CD4-positive, alpha-beta T cell treated with Interleukin-1 beta for 1 hour (primary cell): ENCODE measurements around the gene RAB4B.
A peak's percentile ranks its signal among the peaks of the same experiment; 100 is the strongest.
"Not testable (repeated sequence)": the region's sequence is repeated elsewhere in the genome, so short reads cannot be mapped to it uniquely, and the experiment has no call there.

Experiments
- DNase-seq, 2 donors: peaks; one replicate each; pipeline ENCODE4 v3.0.0-alpha.2; 2020 to 2022

Gene RAB4B

DNA sequence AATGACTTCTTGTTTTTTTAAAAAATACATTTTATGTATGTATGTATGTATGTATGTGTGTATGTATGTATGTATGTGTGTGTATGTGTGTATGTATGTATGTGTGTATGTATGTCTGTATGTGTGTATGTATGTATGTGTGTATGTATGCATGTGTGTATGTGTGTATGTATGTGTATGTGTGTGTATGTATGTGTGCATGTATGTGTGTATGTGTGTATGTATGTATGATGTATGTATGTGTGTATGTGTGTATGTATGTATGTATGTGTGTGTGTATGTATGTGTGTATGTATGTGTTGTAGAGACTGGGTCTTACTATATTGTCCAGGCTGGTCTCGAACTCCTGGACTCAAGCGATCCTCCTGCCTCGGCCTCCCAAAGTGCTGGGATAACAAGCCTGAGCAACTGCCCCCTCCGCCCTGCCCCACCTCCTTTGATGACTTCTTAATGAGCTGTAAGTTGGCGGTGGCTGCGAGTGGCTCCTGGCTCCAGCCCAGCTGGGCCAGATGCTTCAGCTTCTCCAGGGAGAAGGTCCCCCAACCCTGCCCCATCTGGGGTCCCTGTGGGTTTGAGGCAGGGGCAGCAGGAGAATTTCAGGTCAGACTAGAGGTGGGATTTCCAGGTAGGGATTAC, 47.5 kb downstream of the RAB4B start:
- not testable (repeated sequence) for DNase-seq

- DNase-seq = not testable (repeated sequence)
Observed at GRCh38 chr19:40826312-40826698, 48.3 kb downstream of the RAB4B start.

DNA sequence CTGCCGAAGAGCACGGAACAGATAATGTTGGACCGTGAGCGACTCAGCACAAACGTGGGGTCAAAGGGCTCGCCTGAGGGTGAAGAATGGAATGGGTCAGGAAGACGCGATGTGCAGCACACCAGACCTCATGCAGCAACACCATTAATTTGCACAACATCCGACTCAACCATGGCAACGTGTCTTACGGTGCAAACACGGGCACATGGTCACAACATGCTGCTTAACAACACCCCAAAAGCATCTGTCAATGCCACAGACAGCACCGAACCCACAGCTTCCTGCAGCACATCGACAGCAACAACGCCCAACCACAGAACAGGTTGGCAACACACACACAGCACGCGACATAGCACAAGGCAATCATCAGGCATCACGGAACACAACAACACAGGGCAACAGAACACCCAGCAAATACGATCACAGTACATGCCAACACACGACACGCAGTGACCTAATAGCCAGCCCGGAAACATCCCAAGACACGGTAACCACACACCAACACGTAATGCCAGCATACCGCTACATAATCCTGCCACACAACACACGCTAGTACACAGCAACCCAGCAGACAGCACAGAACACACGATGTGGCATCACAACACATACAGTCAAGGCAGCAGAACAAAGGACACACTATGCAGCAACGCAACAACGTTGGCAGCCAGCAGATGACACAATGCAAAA, 48.8 kb downstream of the RAB4B start:
- peak; percentile 87 to 89 for DNase-seq

- DNase-seq = no peak
Observed at GRCh38 chr19:40827386-40828247, 49.6 kb downstream of the RAB4B start.

GRCh38 chr19:40829205-40829604, 51.2 kb downstream of the RAB4B start:
- no peak for DNase-seq

DNA sequence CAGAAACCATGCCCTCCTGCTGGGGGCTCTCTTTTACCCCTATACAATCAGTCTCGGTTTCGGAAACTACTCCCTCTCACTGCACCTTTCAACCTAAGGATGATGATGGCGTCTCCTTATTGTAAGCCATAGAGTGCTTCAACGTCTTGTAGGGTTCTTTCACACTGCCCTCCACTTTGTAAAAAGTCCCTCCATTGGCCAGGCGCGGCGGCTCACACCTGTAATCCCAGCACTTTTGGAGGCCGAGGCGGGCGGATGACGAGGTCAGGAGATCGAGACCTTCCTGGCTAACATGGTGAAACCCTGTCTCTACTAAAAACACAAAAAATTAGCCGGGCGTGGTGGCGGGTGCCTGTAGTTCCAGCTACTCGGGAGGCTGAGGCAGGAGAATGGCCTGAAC, 52.7 kb downstream of the RAB4B start:
- DNase-seq = not testable (repeated sequence)

- DNase-seq = no peak
Observed at GRCh38 chr19:40831502-40832430, 53.7 kb downstream of the RAB4B start.

DNA sequence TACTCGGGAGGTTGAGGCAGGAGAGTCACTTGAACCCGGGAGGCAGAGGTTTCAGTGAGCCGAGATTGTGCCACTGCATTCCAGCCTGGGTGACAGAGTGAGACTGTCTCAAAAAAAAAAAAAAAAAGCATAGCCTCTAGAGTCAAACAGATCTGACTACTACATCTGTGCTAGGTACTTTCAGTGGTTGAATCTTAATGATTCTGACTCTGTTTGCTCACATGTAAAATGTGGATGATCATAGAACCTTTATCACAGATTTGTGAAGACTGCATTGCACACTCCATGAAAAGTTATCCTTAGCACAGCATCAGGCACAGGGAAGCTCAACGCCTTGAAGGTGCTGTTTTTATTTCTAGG, 54.4 kb downstream of the RAB4B start:
- DNase-seq = not testable (repeated sequence)

GRCh38 chr19:40833728-40834533, 55.9 kb downstream of the RAB4B start:
- DNase-seq = not testable (repeated sequence)

GRCh38 chr19:40836754-40837429, 58.8 kb downstream of the RAB4B start:
- no peak for DNase-seq

DNA sequence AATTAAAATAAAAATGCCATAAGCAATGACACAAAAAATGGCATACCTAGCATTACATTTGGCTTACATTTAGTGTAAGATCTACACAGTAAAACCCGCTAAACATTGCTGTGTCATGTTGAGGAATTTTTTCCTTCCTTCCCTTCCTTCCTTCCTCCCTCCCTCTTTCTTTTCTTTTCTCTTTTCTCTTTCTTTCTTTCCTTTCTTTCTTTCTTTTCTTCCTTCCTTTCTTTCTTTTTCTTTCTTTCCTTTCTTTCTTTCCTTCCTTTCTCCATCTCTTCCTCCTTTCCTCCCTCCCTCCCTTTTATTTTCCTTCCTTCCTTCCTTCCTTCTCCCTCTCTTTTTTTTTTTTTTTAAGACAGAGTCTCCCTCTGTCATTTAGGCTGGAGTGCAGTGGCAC, 60.4 kb downstream of the RAB4B start:
- not testable (repeated sequence) for DNase-seq

DNA sequence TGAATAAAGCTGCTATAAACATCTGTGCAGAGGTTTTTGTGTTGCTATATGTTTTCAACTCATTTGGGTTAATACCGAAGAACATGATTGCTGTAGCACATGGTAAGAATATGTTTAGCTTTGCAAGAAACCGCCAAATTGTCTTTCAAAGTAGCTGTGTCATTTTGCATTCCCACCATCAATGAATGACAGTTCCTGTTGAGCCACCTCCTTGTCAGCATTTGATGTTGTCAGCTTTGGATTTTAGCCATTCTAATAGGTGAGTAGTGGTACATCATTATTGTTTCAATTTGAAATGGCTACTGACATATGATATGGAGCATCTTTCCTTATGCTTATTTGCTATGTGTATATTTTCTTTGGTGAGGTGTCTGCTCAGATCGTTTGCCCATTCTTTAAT, 64.0 kb downstream of the RAB4B start:
- not testable (repeated sequence) for DNase-seq

DNA sequence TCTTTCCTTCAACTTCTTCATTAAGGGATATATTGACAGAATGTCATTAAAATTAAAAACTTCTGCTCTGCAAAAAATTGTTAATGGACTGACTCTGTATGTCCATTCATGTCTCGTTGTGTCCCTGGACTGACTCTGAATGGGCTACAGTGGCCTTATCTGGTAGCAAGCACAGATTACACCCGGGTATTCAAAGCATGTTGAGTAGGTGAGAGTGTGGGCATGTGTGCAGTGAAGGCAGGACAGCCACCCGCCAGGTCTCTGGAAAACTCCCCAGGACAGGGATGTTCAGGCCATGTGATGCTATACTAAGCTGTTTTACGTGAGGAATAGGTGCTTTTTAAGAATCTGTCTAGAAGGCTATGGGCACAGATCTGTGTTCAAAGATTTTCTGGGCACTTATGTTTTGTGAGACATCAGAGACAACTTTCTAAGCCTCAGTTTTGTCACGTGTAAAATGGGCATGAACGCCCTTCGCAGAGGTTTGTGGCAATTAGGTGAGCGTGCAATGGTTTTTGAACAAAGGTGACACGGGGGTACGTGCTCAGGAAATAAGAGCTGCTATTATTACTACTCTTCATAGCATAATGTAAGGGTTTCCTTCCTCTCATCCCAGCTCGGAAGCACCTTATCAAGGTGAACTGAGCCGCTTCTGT, 65.1 kb downstream of the RAB4B start:
- DNase-seq = not testable (repeated sequence)

DNA sequence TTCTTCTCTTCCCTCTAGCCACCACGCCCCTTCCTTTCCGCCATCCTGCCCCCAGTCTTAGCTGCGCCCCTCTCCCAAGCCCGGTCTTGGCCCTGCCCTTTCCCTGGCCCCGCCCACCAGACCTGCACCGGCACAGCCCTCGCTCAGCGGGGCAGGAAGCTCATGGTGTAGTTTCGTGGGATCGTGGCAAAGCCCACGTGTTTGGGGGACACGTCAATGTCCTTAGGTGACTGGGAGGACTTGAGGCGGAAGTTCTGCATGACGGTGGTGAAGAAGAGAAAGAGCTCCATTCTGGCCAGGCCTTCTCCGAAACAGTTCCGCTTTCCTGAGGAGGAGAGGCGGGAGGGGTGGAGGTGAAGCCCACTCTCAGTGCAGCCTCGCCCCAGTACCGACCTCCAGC, 65.6 kb downstream of the RAB4B start:
- DNase-seq = peak; percentile 88 to 90
